Activated CD4-positive, alpha-beta T cell treated with anti-CD3 and anti-CD28 coated beads, Interleukin-2, Interleukin-6, amounts not matched to agents 100 ng/mL and 50 ng/mL, durations not matched to agents 16 hours and 8 hours (primary cell): Measurements from ENCODE around the gene PPP6R3.
"Not testable (repeated sequence)": the region's sequence is repeated elsewhere in the genome, so short reads cannot be mapped to it uniquely, and the experiment has no call there.

Experiments
- DNase-seq: peaks from one replicate; pipeline ENCODE4 v3.0.0-alpha.2; 2020

The PPP6R3 gene

DNA sequence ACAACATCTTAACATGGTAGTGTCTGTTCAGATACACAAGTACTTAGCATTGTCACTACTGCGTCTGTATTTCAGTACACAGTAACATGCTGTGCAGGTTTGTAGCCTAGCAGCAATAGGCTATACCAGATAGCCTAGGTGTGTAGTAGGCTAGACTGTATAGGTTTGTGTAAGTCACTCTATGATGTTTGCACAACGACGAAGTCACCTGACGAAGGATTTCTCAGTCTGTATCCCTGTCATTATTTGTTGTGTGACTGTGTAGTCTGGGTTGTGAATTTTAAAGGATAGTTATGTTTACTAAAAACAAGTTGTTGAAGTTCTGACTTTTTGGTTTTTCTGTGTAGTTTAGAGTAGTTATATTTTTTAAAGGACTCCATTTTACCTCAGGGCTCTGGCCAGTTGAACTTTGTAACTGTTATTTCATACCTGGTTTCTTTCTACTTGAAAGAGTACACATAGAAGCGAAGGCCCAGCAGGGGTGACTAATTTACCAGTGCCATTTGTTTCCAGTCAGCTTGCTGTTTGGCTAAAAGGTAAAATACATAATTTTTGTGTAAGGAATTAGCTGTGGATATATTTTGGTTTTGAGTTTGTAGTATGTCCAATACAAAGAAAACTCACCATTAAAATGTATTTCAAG, 72.3 kb downstream of the PPP6R3 start:
- DNase-seq = no peak

DNA sequence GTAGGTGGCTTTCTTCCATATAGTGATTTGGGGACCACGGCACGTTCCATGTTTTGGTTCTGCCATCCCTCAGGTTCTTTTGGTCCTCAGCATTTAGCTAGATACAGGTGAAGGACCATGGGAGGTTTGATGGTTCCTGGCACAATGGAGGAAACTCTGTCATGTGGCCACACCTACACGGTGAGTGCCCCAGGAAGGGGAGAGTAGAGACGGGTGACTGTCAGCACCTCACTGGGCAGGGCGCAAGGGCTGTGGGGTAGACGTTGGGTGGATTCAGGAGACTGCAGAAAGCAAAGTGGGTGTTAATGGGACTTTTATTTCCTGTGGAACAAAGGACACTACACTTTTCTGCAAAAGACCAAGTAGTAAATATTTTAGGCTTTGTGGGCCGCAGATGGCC, 73.4 kb downstream of the PPP6R3 start:
- DNase-seq = no peak

GRCh38 chr11:68535098-68535497, 74.5 kb downstream of the PPP6R3 start:
- DNase-seq = no peak

DNA sequence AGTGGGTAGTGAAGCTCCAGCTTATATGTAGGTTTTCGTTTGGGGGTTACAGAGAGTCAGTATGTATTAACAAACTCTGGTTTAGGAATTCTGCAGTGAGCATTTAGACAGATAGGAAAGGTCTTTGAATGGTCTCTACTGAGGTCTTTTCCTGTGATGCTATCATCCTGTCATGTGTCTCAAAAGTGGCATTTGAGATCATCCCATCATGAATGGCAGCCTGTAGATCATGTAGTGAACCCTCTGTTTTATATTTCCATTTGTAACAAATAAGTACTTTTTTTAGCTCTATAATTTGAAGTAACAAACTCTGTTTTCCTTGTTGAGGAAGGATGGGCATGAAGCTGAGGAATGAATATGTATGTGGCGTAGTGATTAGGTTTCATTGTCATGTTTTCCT, 76.2 kb downstream of the PPP6R3 start:
- DNase-seq = no peak

DNA sequence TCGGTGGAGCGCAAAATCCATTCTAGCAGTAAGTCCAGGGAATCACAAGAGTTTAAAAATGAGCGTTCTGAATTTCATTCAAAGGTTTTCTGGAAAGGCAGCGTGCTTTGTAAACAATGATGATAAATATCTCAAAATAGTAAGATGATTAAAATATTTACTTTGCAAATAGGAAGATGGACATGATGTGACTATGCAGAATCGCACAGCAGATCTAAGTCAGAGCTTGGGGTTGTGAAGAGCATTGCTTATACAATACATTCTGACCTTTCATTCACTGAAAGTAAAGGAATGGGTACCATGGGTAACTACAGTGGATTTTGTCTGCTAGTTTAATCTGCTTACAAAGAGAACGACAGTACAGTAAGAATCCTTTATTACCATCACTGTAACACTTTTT, 77.5 kb downstream of the PPP6R3 start:
- no peak for DNase-seq

DNA sequence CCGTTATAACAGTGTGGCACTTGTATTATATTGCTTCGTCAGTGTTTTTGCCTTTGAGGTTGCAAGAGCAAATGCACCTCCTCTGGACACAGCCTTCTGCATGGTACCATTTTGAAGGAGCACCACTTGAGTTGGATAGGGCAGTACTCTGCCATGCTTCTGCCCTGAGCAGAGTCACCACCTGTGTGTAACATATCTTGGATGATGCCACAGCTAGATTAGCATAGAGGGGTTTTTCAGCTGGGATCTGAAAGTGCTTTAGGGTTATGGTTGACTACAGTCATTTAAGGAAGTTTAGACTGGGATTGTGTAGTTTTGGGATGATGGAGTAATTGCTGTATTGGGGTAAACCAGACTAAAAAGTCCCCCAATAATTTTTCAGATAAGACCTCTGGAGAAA, 78.8 kb downstream of the PPP6R3 start:
- no peak for DNase-seq

- not testable (repeated sequence) for DNase-seq
Measured at GRCh38 chr11:68540504-68540903, 80.0 kb downstream of the PPP6R3 start.

- no peak for DNase-seq
Measured at GRCh38 chr11:68541116-68541515, 80.6 kb downstream of the PPP6R3 start.

DNA sequence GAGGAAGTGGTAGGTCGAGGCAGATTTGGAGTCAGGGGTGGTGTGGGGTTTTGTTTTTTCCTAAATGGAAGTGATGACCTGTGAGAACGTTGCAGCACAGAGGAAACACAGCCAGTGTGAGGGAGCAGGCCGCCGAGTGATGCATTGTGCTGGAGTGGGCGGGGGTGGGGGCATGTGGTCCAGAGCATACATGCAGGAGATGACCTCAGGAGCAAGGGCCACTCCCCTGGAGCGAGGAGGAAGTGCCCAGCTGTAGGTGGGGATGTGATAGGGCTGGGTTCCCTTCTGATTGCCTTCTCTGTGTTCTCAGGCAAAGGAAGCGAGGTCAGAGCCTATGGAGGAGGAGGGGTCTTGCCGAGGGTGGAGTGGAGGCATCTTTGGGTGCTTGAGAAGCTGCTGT, 81.4 kb downstream of the PPP6R3 start:
- DNase-seq = no peak

GRCh38 chr11:68542617-68543016, 82.1 kb downstream of the PPP6R3 start:
- DNase-seq = no peak

GRCh38 chr11:68543594-68543993, 83.0 kb downstream of the PPP6R3 start:
- DNase-seq = no peak

- DNase-seq = no peak
Measured at GRCh38 chr11:68545347-68545746, 84.8 kb downstream of the PPP6R3 start.

DNA sequence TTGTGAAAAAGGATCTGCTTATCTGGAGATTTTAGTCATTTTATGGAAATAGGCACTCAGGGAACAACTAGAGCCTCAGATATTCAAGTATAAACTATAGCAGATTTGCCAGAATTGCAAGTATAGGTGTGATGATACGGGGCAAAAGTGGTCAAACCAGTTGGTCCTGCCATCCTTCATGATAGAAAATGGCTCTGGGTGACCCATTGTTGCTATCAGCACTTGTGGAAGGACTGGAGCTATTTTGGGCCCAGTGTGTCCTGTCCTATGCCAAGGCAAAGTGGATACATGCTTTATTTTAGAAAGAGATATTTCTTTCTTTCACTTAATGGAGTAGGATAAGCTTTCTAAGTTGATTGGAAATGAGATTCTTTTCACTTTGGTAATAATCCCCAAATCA, 85.2 kb downstream of the PPP6R3 start:
- no peak for DNase-seq

GRCh38 chr11:68546555-68546954, 86.0 kb downstream of the PPP6R3 start:
- DNase-seq = peak; percentile 25

GRCh38 chr11:68549789-68550484, 89.4 kb downstream of the PPP6R3 start:
- DNase-seq = no peak

DNA sequence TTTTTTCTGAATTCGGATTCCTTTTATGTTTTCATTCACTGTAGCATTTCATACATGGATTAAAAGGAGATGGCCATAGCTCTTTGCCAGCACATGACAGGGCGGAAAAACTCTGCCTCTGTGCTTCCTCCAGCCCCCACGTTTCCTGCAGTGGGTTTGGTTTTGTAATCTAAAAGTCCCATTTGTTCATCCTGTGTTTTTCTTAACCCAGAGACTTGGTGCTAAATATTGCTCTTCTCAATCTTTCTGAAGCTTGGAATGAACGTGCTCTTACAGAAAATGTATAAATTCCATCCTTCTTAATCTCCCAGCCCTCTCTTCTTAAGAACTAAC, 89.9 kb downstream of the PPP6R3 start:
- peak; percentile 42 for DNase-seq

- DNase-seq = no peak
Measured at GRCh38 chr11:68551223-68551622, 90.7 kb downstream of the PPP6R3 start.

GRCh38 chr11:68551777-68552176, 91.2 kb downstream of the PPP6R3 start:
- no peak for DNase-seq

GRCh38 chr11:68552542-68552941, 92.0 kb downstream of the PPP6R3 start:
- no peak for DNase-seq

DNA sequence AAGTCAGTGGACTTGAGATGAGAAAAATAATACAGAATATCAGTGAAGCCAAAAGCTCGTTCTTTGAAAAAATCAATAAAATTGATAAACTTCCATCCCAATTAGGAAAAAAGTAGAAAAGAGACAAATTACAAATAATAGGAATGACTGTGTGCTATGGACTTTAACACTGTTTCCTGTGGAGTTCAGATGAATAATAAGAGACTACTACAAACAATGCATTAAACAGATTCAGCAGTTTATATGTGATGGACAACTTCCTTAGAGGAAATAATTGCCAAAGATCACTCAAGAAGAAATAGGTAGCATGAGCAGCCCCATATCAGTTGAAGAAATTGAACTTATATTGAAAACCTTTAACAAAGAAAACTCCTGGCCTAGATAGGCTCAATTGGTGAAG, 99.7 kb downstream of the PPP6R3 start:
- DNase-seq = no peak

DNA sequence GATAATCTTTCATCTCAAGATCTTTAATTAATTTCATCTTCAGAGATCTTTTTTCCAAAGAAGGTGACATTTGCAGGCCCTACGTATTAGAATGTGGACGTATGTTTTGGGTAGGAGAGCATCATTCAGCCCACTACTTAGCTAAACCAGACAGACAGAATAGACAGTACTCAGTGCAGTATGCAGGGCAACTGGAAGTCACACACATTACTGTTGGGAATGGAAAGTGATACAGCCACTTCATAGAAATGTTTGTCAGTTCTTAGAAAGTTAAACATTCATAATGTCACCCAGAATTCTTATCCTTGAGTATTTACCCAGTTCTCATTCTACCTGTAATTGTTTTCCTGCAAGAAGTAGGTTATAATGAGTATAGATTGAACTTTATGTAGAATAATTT, 102.9 kb downstream of the PPP6R3 start:
- no peak for DNase-seq

- no peak for DNase-seq
Measured at GRCh38 chr11:68564261-68564660, 103.7 kb downstream of the PPP6R3 start.

DNA sequence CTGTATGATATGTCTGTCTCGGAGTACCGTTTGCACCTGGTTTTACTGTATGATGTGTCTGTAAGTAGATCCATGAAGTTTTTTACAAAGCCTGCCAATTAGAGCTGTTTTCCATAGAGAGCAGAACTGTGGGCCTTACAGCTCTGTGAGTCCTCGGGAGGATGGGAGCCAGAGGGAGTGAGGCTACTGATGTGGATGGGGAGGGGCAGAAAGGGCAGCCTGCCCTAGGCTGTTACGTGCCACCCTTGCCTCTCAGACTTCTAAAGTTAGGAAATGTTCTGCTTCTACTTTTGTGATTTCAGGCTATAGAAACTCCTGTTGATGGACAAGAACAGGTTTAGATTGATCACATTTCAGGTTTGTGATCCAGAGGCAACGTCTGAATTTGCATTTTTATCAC, 105.2 kb downstream of the PPP6R3 start:
- DNase-seq = no peak

DNA sequence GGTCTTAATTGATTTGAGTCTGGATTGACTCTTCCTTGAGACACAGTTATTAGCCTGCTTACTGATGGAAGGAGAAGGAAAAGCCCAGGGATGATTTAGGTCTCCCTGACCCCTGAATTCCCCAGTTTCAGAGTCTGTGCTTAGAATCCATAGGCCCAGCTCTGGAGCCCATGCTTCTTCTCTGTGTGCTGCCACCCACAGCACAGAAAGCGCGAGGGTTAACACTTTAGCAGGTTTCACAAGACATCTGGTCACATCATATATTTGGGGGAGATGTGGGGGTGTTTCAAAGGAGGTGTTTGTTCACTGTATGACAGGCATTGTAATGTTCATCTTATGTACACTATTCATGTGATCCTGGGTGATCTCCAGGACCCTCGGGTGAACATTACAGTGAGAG, 107.0 kb downstream of the PPP6R3 start:
- no peak for DNase-seq

DNA sequence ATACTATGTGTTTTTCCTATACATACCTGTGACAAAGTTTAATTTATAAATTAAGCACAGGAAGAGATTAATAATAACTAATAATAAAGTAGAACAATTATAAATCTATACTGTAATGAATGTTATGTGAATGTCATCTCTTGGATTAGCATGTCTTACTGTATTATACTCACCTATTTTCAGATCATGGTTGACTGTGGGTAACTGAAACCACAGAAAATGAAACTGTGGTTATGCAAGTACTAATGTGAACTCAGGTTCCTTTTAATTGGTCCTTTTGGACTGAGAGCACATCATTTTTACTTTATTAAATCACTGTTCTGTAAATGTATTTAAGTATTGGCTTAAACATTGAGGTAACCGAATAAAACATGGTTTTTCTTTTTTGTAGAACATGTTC, 108.8 kb downstream of the PPP6R3 start:
- DNase-seq = peak; percentile 39
